ENCODE data around the gene ABHD15. TPM values are rescaled to one million over a fixed set of nuclear protein-coding genes. Genes with fewer than 3 reads are reported as not detected.

ABHD15 gene
- total and polyA plus RNA-seq, 2 experiments from 2014 or later, result 2.4 to 10.1 TPM

GRCh38 chr17:29576214-29577000 is 9.6 kb upstream of the ABHD15 start:
- Histone ChIP-seq H2AFZ (no peak overlapping the region), H3K27ac (no peak overlapping the region), H3K4me1 (ENCODE audit: insufficient read depth) (0 out of 2 replicates have a peak, but pooled peaks cover 8% of the 10 kb centered on the region), H3F3A (ENCODE audit: insufficient read depth) (no peaks in the 10 kb centered on the region), H3K9me3 (ENCODE audit: low read depth) (no peaks in the 10 kb centered on the region), H3K36me3 (ENCODE audit: low read depth) (peaks cover 5% of the 10 kb centered on the region; the same call in 1 of the 2 replicates), H3K9me2 (ENCODE audit: insufficient read depth) (no peaks in the 10 kb centered on the region), H3K4me2 (ENCODE audit: unreplicated experiment) (no peak overlapping the region), H3K79me2 (ENCODE audit: insufficient read depth) (no peaks in the 10 kb centered on the region; the same call in 1 of the 2 replicates), H3K9ac (no peak overlapping the region), H3K27me3 (replicated peaks; ENCODE audit: insufficient read depth) (no peaks in the 10 kb centered on the region), H3K4me3 (no peak overlapping the region), H4K20me1 (ENCODE audit: insufficient read depth) (no peaks in the 10 kb centered on the region)
- TF ChIP-seq EZH2 (IDR thresholded peaks at IDR 0.05; ENCODE audit: insufficient read depth, poor library complexity, severe bottlenecking), result no peak
- TF ChIP-seq EZH2phosphoT487 (IDR thresholded peaks at IDR 0.05; ENCODE audit: insufficient read depth, low read depth), result no peak
- WGBS, 2 experiments (ENCODE audit: low coverage in 1 of 2, low lambda C conversion rate in 2 of 2, missing lambda C conversion rate in 2 of 2), result 94 to 96% methylated on average over 32 to 37 of the region's 37 CpGs
- no peak for DNase-seq
- in situ Hi-C loops (cut with MboI), result no loop called here

- TF ChIP-seq EZH2phosphoT487 (IDR thresholded peaks at IDR 0.05; ENCODE audit: insufficient read depth, low read depth) (no peak), EZH2 (IDR thresholded peaks at IDR 0.05; ENCODE audit: insufficient read depth, poor library complexity, severe bottlenecking) (no peak)
- H3K4me2 ChIP-seq (ENCODE audit: unreplicated experiment), result no peak overlapping the region
- H3K4me3 ChIP-seq, result no peak overlapping the region
- H3K9me3 ChIP-seq (ENCODE audit: low read depth), result no peaks in the 10 kb centered on the region
- H4K20me1 ChIP-seq (ENCODE audit: insufficient read depth), result no peaks in the 10 kb centered on the region
- no peak overlapping the region for H2AFZ ChIP-seq
- no peak overlapping the region for H3K9ac ChIP-seq
- peaks cover 5% of the 10 kb centered on the region; the same call in 1 of the 2 replicates for H3K36me3 ChIP-seq (ENCODE audit: low read depth)
- 89% methylated on average over 28 of the region's 28 CpGs for WGBS, 2 experiments (ENCODE audit: low coverage in 1 of 2, low lambda C conversion rate in 2 of 2, missing lambda C conversion rate in 2 of 2)
- H3K27ac ChIP-seq, result no peak overlapping the region
- no peaks in the 10 kb centered on the region; the same call in 1 of the 2 replicates for H3F3A ChIP-seq (ENCODE audit: insufficient read depth)
- DNase-seq, result no peak
- no peaks in the 10 kb centered on the region for H3K27me3 ChIP-seq (replicated peaks; ENCODE audit: insufficient read depth)
- H3K79me2 ChIP-seq (ENCODE audit: insufficient read depth), result no peaks in the 10 kb centered on the region; the same call in 1 of the 2 replicates
- H3K9me2 ChIP-seq (ENCODE audit: insufficient read depth), result no peaks in the 10 kb centered on the region
- in situ Hi-C loops (cut with MboI), result no loop called here
- H3K4me1 ChIP-seq (ENCODE audit: insufficient read depth), result 0 out of 2 replicates have a peak, but pooled peaks cover 8% of the 10 kb centered on the region
These were observed 8.8 kb upstream of the ABHD15 start for GRCh38 chr17:29575511-29576213.

DNA sequence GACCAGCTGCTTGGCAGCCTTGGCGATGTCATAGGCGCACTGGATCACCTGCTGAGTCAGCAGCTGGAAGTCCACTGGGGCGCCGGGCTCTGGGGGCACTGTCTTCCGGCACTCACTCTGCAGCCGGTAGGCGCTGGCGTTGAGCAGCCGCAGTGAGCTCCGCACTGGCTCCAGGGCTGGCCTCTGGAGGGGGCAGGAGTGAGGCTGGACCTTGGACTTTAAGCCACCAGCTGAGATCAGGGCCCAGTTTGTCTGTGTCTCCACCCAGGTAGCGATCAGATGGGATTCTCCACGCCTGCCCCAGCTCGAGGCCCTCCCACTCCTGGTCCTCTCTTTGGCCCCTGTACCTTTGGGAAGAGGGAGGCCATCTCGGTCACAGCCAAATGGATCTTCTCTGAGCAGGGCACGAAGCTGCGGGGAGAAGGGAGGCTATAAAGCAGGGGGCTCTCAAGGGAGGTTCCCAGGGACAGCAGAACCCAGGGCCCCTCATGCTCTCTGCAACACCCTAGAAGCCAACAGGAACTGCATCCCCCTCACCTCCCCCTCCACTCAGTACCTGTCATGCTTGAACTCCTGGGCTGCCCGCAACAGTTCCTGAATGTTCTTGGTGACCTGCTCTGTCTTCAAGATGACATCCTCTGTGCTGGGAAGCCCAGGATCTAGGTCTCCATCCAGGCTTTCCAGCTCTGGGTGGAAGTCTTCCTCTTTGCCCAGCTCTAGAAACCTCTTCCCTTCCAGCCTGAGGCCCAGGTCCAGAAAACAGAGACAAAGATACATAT is 8.1 kb upstream of the ABHD15 start:
- Histone ChIP-seq H3K9me3 (ENCODE audit: low read depth) (no peaks in the 10 kb centered on the region), H3K36me3 (ENCODE audit: low read depth) (peaks cover 5% of the 10 kb centered on the region; the same call in 1 of the 2 replicates), H3K4me1 (ENCODE audit: insufficient read depth) (0 out of 2 replicates have a peak, but pooled peaks cover 8% of the 10 kb centered on the region), H3F3A (ENCODE audit: insufficient read depth) (peaks cover under 1% of the 10 kb centered on the region; the same call in 1 of the 2 replicates), H3K4me3 (no peak overlapping the region), H3K27me3 (replicated peaks; ENCODE audit: insufficient read depth) (no peaks in the 10 kb centered on the region), H3K27ac (no peak overlapping the region), H4K20me1 (ENCODE audit: insufficient read depth) (no peaks in the 10 kb centered on the region), H3K79me2 (ENCODE audit: insufficient read depth) (no peaks in the 10 kb centered on the region), H3K9ac (no peak overlapping the region), H3K4me2 (ENCODE audit: unreplicated experiment) (no peak overlapping the region), H3K9me2 (ENCODE audit: insufficient read depth) (no peaks in the 10 kb centered on the region), H2AFZ (no peak overlapping the region)
- TF ChIP-seq EZH2phosphoT487 (IDR thresholded peaks at IDR 0.05; ENCODE audit: insufficient read depth, low read depth) (no peak), EZH2 (IDR thresholded peaks at IDR 0.05; ENCODE audit: insufficient read depth, poor library complexity, severe bottlenecking) (no peak)
- no peak for DNase-seq
- WGBS, 2 experiments (ENCODE audit: low coverage in 1 of 2, low lambda C conversion rate in 2 of 2, missing lambda C conversion rate in 2 of 2), result 86 to 94% methylated on average over 16 to 17 of the region's 17 CpGs
- in situ Hi-C loops (cut with MboI), result loop anchor here (25.0 kb wide), 1 partner anchor 113 kb away; no protein-coding TSS in a partner anchor
